ENCODE measurements around the gene SMG1. TPM values are rescaled to one million over a fixed set of nuclear protein-coding genes. Genes with fewer than 3 reads are reported as not detected.

SMG1 gene
- total RNA-seq, 4 donors from 2014 or later, result 88.5 to 183 (median 159) TPM

DNA sequence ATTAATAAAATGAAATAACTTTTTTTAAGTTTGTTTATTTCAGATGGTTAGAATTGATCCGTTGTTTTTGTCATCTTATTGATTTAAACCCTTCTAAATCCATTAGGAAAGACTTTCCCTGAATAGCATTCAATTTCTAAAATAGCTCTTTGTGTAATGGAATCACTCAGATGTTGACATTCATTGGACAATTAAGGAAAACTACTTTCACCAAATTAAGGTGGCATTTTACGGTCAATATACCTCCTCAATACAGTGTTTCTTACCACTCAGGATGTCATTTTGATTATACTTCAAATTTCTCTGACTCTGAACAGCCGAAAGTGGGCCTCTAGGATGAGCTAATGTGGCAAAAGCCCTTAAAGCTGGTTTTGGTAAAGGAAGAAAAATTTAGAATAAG is 126.7 kb downstream of the SMG1 start:
- DNase-seq, result no peak
- intact Hi-C loops (cut with DNase I; ENCODE audit: low total_unique reads) (no loop called here), in situ Hi-C loops (cut with MboI; ENCODE audit: low sequenced_read_pairs in 4 of 4) (loop anchor here in 2 of 4 donors (10.0 to 25.0 kb wide), 3 partner anchors 165 to 713 kb away; partner anchors contain the start of genes CCP110 (in 1 of the 2), COQ7 (in 1 of the 2) and GDE1 (in 1 of the 2))
- no peak for ATAC-seq
- H3K4me3 ChIP-seq, result peak overlapping the region; percentile 91 to 96 (median 94)
- H3K9me3 ChIP-seq, result no peaks in the 10 kb centered on the region
- no peaks in the 10 kb centered on the region for H3K27me3 ChIP-seq
- TF ChIP-seq POLR2A (IDR thresholded peaks at IDR 0.05), result no peak
- TF ChIP-seq, protein P1, sequence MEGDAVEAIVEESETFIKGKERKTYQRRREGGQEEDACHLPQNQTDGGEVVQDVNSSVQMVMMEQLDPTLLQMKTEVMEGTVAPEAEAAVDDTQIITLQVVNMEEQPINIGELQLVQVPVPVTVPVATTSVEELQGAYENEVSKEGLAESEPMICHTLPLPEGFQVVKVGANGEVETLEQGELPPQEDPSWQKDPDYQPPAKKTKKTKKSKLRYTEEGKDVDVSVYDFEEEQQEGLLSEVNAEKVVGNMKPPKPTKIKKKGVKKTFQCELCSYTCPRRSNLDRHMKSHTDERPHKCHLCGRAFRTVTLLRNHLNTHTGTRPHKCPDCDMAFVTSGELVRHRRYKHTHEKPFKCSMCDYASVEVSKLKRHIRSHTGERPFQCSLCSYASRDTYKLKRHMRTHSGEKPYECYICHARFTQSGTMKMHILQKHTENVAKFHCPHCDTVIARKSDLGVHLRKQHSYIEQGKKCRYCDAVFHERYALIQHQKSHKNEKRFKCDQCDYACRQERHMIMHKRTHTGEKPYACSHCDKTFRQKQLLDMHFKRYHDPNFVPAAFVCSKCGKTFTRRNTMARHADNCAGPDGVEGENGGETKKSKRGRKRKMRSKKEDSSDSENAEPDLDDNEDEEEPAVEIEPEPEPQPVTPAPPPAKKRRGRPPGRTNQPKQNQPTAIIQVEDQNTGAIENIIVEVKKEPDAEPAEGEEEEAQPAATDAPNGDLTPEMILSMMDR (IDR thresholded peaks at IDR 0.05 in 4 of 5, conservative IDR thresholded peaks at IDR 0.05 in 1 of 5), result no peak
- peak overlapping the region; percentile 90 to 96 (median 94) for H3K27ac ChIP-seq
- H3K4me1 ChIP-seq, result peaks cover 42 to 49% of the 10 kb centered on the region in 2 donors
- peaks cover 0 to 30% of the 10 kb centered on the region in 2 donors for H3K36me3 ChIP-seq

DNA sequence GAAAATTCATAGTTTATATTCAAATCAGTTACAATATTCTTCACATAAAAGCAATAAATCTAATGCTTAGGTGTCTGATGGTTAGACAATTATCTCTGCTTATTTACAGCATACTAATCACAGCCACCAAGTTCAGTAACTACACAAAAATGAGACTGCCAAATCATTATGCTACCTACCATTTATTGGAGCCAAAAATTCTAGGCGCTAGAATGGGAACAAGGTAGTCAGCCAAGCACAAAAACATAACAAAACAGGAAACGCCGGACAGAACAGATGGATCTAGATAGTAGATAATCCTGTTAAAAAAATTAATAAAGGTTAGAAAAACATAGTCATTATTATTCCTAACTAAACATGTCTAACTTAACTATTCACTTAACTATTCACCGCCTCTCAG is 128.5 kb downstream of the SMG1 start:
- Histone ChIP-seq H3K27ac (peak overlapping the region in 3 of 4 donors; percentile 1 to 96 (median 94)), H3K36me3 (peaks cover 0 to 48% of the 10 kb centered on the region in 2 donors), H3K9me3 (no peaks in the 10 kb centered on the region), H3K4me1 (peaks cover 26 to 41% of the 10 kb centered on the region in 2 donors), H3K27me3 (no peaks in the 10 kb centered on the region), H3K4me3 (no peak overlapping the region)
- no peak for ATAC-seq
- in situ Hi-C loops (cut with MboI; ENCODE audit: low sequenced_read_pairs in 4 of 4), result loop anchor here in 2 of 4 donors (10.0 to 25.0 kb wide), 3 partner anchors 167 to 715 kb away; partner anchors contain the start of genes CCP110 (in 1 of the 2), COQ7 (in 1 of the 2) and GDE1 (in 1 of the 2)
- TF ChIP-seq, protein P1 (IDR thresholded peaks at IDR 0.05 in 4 of 5, conservative IDR thresholded peaks at IDR 0.05 in 1 of 5), result no peak
- no peak for TF ChIP-seq POLR2A (IDR thresholded peaks at IDR 0.05)
- intact Hi-C loops (cut with DNase I; ENCODE audit: low total_unique reads), result no loop called here
- no peak for DNase-seq

DNA sequence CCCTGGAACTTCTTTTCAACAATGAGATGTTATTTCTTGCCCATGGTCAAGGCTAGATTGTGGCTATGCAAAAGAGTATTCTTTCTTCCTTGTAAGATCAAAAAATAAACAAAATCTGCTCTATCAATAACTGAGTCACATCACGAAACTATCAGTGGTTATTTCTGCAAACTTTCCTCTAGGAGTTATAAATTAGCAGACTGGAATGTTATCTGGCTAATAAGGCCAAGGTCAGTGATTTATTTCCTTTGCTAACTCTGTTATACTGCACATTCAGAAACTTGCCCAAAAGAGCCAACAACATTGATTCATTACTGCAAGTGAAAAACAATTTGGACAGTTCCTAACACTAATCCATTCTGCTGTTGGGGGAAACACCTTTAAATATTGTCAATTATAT is 129.8 kb downstream of the SMG1 start:
- Histone ChIP-seq H3K4me3 (no peak overlapping the region), H3K9me3 (no peaks in the 10 kb centered on the region), H3K4me1 (peaks cover 26 to 31% of the 10 kb centered on the region in 2 donors), H3K36me3 (peaks cover 0 to 60% of the 10 kb centered on the region in 2 donors), H3K27me3 (no peaks in the 10 kb centered on the region), H3K27ac (peak overlapping the region in 2 of 4 donors; percentile 6 to 17)
- intact Hi-C loops (cut with DNase I; ENCODE audit: low total_unique reads), result no loop called here
- no peak for TF ChIP-seq POLR2A (IDR thresholded peaks at IDR 0.05)
- TF ChIP-seq, protein P1 (IDR thresholded peaks at IDR 0.05 in 4 of 5, conservative IDR thresholded peaks at IDR 0.05 in 1 of 5), result no peak
- DNase-seq (no peak), ATAC-seq (no peak)
- in situ Hi-C loops (cut with MboI; ENCODE audit: low sequenced_read_pairs in 4 of 4), result loop anchor here in 2 of 4 donors (10.0 to 25.0 kb wide), 3 partner anchors 168 to 716 kb away; partner anchors contain the start of genes CCP110 (in 1 of the 2), COQ7 (in 1 of the 2) and GDE1 (in 1 of the 2)

DNA sequence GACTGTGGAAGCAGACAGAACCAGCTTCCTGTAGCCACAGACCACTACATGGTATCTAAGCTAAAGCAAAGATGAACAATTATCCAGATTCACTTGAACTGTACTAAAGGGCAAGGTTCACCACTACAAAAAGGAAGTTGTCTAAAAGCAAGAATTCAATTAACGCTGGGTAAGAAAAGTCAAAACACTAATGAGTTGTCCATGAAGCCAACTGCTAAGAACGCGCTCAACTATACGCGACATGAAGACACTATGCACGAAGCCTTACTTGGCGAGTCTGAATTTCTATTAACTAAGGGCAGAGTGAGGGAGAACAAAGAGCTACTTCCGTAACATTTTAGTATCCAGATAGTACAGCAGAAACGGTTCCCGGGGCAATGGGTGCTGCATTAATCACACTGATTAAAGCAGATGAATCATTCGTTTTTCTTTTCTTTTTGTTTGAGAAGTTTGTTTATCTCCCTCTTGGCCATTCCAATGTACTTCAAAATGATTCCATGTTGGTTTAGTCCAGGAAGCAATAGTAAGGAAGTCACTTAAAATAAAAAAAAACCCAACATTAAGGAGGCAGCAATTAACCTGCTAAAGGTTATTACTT is 133.3 kb downstream of the SMG1 start:
- Histone ChIP-seq H3K36me3 (peaks cover 0 to 68% of the 10 kb centered on the region in 2 donors), H3K27ac (no peak overlapping the region), H3K27me3 (no peaks in the 10 kb centered on the region), H3K4me3 (no peak overlapping the region), H3K9me3 (no peaks in the 10 kb centered on the region), H3K4me1 (peaks cover 17 to 22% of the 10 kb centered on the region in 2 donors)
- no peak for DNase-seq
- TF ChIP-seq POLR2A (IDR thresholded peaks at IDR 0.05), result no peak
- TF ChIP-seq, protein P1 (IDR thresholded peaks at IDR 0.05 in 4 of 5, conservative IDR thresholded peaks at IDR 0.05 in 1 of 5), result no peak
- intact Hi-C loops (cut with DNase I; ENCODE audit: low total_unique reads), result no loop called here
- ATAC-seq, result no peak
- in situ Hi-C loops (cut with MboI; ENCODE audit: low sequenced_read_pairs in 4 of 4), result loop anchor here in 2 of 4 donors (10.0 to 25.0 kb wide), 3 partner anchors 172 to 719 kb away; partner anchors contain the start of genes CCP110 (in 1 of the 2), COQ7 (in 1 of the 2) and GDE1 (in 1 of the 2)
